WTC11 (cell line): ENCODE data around the gene GPR162. TPM values are rescaled to one million over a fixed set of nuclear protein-coding genes. Genes with fewer than 3 reads are reported as not detected.

Experiments
- ATAC-seq: fragments of 200-7000 bp; cut with Tn5 transposase; 2 replicates; pipeline ENCODE4 v1.10.0; 2021; ENCODE audit warnings: mild to moderate bottlenecking, moderate library complexity
- CTCF ChIA-PET: fragments of 300-600 bp; sonication (Branson Sonifier 250); formaldehyde crosslinking; loops from one replicate; lab custom pipeline; 2021; ENCODE audit warnings: antibody characterized with exemption; lab: Charles Lee
- POLR2A ChIA-PET: fragments of 350-600 bp; sonication (Branson Sonifier 250); formaldehyde crosslinking; loops from one replicate; lab custom pipeline; 2021; ENCODE audit warnings: antibody characterized with exemption; lab: Charles Lee
- DNase-seq: peaks from one replicate; pipeline ENCODE4 v3.0.0; 2021; ENCODE audit warnings: low spot score
- H3K27ac Mint-ChIP-seq: 2 replicates; pipeline ENCODE4 v1.8.0; 2021; ENCODE audit warnings: mixed read lengths
- H3K27me3 Mint-ChIP-seq: 2 replicates; pipeline ENCODE4 v1.8.0; 2021; ENCODE audit warnings: low read depth, mild to moderate bottlenecking, moderate library complexity, mixed read lengths
- H3K36me3 Mint-ChIP-seq: 2 replicates; pipeline ENCODE4 v1.8.0; 2021; ENCODE audit warnings: mixed read lengths
- H3K4me1 Mint-ChIP-seq: 2 replicates; pipeline ENCODE4 v1.8.0; 2022; ENCODE audit warnings: mixed read lengths
- H3K4me3 Mint-ChIP-seq: 2 replicates; pipeline ENCODE4 v1.8.0; 2021; ENCODE audit warnings: mild to moderate bottlenecking, moderate library complexity, mixed read lengths
- H3K9me3 Mint-ChIP-seq: 2 replicates; pipeline ENCODE4 v1.8.0; 2021; ENCODE audit warnings: mixed read lengths
- CREB1 ChIP-seq: sonication (generic); formaldehyde crosslinking; IDR thresholded peaks from 2 replicates; pipeline ENCODE4 v1.8.0; 2023; ENCODE audit warnings: mild to moderate bottlenecking, missing genetic modification reagents
- ELF4 ChIP-seq: sonication (generic); formaldehyde crosslinking; IDR thresholded peaks from 2 replicates; pipeline ENCODE4 v1.8.1; 2022; ENCODE audit warnings: low read depth, mild to moderate bottlenecking, moderate library complexity, missing genetic modification reagents
- ETV6 ChIP-seq: sonication (generic); formaldehyde crosslinking; IDR thresholded peaks from 2 replicates; pipeline ENCODE4 v1.8.1; 2022; ENCODE audit warnings: mild to moderate bottlenecking, missing genetic modification reagents
- FOXK1 ChIP-seq: sonication (generic); formaldehyde crosslinking; IDR thresholded peaks from 2 replicates; pipeline ENCODE4 v1.8.0; 2022; ENCODE audit warnings: mild to moderate bottlenecking, moderate library complexity, missing genetic modification reagents
- GABPB1 ChIP-seq: sonication (generic); formaldehyde crosslinking; IDR thresholded peaks from 2 replicates; pipeline ENCODE4 v1.8.1; 2023; ENCODE audit warnings: mild to moderate bottlenecking, missing genetic modification reagents
- HMGA2 ChIP-seq: fragments of 250-450 bp; sonication (Bioruptor Pico); IDR thresholded peaks from 2 replicates; pipeline ENCODE4 v1.4.0; 2021; ENCODE audit warnings: mild to moderate bottlenecking, moderate library complexity
- IRF2 ChIP-seq: sonication (generic); formaldehyde crosslinking; IDR thresholded peaks from 2 replicates; pipeline ENCODE4 v1.8.0; 2022; ENCODE audit warnings: low read depth, missing genetic modification reagents, borderline replicate concordance
- JUN ChIP-seq: sonication (generic); formaldehyde crosslinking; IDR thresholded peaks from 2 replicates; pipeline ENCODE4 v1.8.0; 2023; ENCODE audit warnings: mild to moderate bottlenecking, missing genetic modification reagents
- KAT7 ChIP-seq: sonication (generic); formaldehyde crosslinking; IDR thresholded peaks from 2 replicates; pipeline ENCODE4 v1.8.1; 2023; ENCODE audit warnings: missing genetic modification reagents, mild to moderate bottlenecking, borderline replicate concordance
- MXD4 ChIP-seq: fragments of 250-450 bp; sonication (Bioruptor Pico); IDR thresholded peaks from 2 replicates; pipeline ENCODE4 v1.8.0; 2021; ENCODE audit warnings: mild to moderate bottlenecking, moderate library complexity, borderline replicate concordance
- NR3C1 ChIP-seq: sonication (generic); formaldehyde crosslinking; conservative IDR thresholded peaks from 2 replicates; pipeline ENCODE4 v1.8.1; 2023; ENCODE audit warnings: low read depth, mild to moderate bottlenecking, missing genetic modification reagents
- OVOL2 ChIP-seq: fragments of 250-450 bp; sonication (Bioruptor Pico); IDR thresholded peaks from 2 replicates; pipeline ENCODE4 v1.9.0; 2021; ENCODE audit warnings: mild to moderate bottlenecking, borderline replicate concordance
- RELA ChIP-seq: sonication (generic); formaldehyde crosslinking; IDR thresholded peaks from 2 replicates; pipeline ENCODE4 v1.8.1; 2022; ENCODE audit warnings: missing genetic modification reagents, mild to moderate bottlenecking, borderline replicate concordance
- SOX15 ChIP-seq: fragments of 250-450 bp; sonication (Bioruptor Pico); IDR thresholded peaks from 2 replicates; pipeline ENCODE4 v1.9.0; 2021; ENCODE audit warnings: mild to moderate bottlenecking
- TCF7 ChIP-seq: sonication (generic); formaldehyde crosslinking; IDR thresholded peaks from 2 replicates; pipeline ENCODE4 v1.8.0; 2022; ENCODE audit warnings: mild to moderate bottlenecking, low read depth, missing genetic modification reagents, moderate library complexity
- TP53 ChIP-seq: sonication (generic); formaldehyde crosslinking; IDR thresholded peaks from 2 replicates; pipeline ENCODE4 v1.8.1; 2023; ENCODE audit warnings: mild to moderate bottlenecking, missing genetic modification reagents
- USF2 ChIP-seq: sonication (generic); formaldehyde crosslinking; IDR thresholded peaks from 2 replicates; pipeline ENCODE4 v1.8.1; 2023; ENCODE audit warnings: mild to moderate bottlenecking, missing genetic modification reagents, moderate library complexity
- ZBTB43 ChIP-seq: sonication (generic); formaldehyde crosslinking; IDR thresholded peaks from 2 replicates; pipeline ENCODE4 v1.8.1; 2023; ENCODE audit warnings: mild to moderate bottlenecking, missing genetic modification reagents
- ZMAT4 ChIP-seq: fragments of 250-450 bp; sonication (Bioruptor Pico); IDR thresholded peaks from 2 replicates; pipeline ENCODE4 v1.9.0; 2021; ENCODE audit warnings: mild to moderate bottlenecking
- ZNF219 ChIP-seq: sonication (generic); formaldehyde crosslinking; IDR thresholded peaks from 2 replicates; pipeline ENCODE4 v1.8.0; 2023; ENCODE audit warnings: missing genetic modification reagents, mild to moderate bottlenecking, borderline replicate concordance
- ZNF232 ChIP-seq: sonication (generic); formaldehyde crosslinking; IDR thresholded peaks from 2 replicates; pipeline ENCODE4 v1.8.0; 2022; ENCODE audit warnings: mild to moderate bottlenecking, missing genetic modification reagents
- total RNA-seq: library from RNA; stranded (reverse); gene quantifications from 3 replicates; pipeline ENCODE4 v1.2.3, GENCODE V29; 2021
- TF ChIP-seq, protein P1 (sequence below): fragments of 250-450 bp; sonication (Bioruptor Pico); IDR thresholded peaks from 2 replicates; pipeline ENCODE4 v1.8.0; 2021; ENCODE audit warnings: mild to moderate bottlenecking
- TF ChIP-seq, protein P2 (sequence below): fragments of 250-450 bp; sonication (Bioruptor Pico); IDR thresholded peaks from 2 replicates; pipeline ENCODE4 v1.9.0; 2021; ENCODE audit warnings: moderate library complexity, mild to moderate bottlenecking, inconsistent platforms, borderline replicate concordance
- TF ChIP-seq, protein P3 (sequence below): sonication (generic); formaldehyde crosslinking; IDR thresholded peaks from 2 replicates; pipeline ENCODE4 v1.8.0; 2022; ENCODE audit warnings: mild to moderate bottlenecking, missing genetic modification reagents

GPR162 gene
- total RNA-seq, 1 experiment from 2014 or later = 7.3 TPM

- peaks cover 28% of the 10 kb centered on the region for H3K4me1 Mint-ChIP-seq
- ChIA-PET CTCF (interaction anchor here (0.7 to 8.9 kb wide), 5 partner anchors 10 to 276 kb away, joined by 3 to 110 read pairs (median 3); partner anchors contain the start of genes GPR162, IFFO1, LAG3 and PTMS), POLR2A (no interaction called here)
- peaks cover 45% of the 10 kb centered on the region for H3K36me3 Mint-ChIP-seq
- H3K9me3 Mint-ChIP-seq = no peaks in the 10 kb centered on the region
- TF ChIP-seq, protein P1, sequence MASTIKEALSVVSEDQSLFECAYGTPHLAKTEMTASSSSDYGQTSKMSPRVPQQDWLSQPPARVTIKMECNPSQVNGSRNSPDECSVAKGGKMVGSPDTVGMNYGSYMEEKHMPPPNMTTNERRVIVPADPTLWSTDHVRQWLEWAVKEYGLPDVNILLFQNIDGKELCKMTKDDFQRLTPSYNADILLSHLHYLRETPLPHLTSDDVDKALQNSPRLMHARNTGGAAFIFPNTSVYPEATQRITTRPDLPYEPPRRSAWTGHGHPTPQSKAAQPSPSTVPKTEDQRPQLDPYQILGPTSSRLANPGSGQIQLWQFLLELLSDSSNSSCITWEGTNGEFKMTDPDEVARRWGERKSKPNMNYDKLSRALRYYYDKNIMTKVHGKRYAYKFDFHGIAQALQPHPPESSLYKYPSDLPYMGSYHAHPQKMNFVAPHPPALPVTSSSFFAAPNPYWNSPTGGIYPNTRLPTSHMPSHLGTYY (CRISPR knock-in tag) = no peak
- TF ChIP-seq USF2 (no peak), ZMAT4 (CRISPR knock-in tag) (no peak)
- H3K4me3 Mint-ChIP-seq = no peak overlapping the region
- peak overlapping the region; percentile 20; the same call in 1 of the 2 replicates for H3K27ac Mint-ChIP-seq
- peaks cover 5% of the 10 kb centered on the region for H3K27me3 Mint-ChIP-seq
- DNase-seq = no peak
- ATAC-seq = no peak
Observed at GRCh38 chr12:6831450-6831995, 9.9 kb downstream of the GPR162 start.

DNA sequence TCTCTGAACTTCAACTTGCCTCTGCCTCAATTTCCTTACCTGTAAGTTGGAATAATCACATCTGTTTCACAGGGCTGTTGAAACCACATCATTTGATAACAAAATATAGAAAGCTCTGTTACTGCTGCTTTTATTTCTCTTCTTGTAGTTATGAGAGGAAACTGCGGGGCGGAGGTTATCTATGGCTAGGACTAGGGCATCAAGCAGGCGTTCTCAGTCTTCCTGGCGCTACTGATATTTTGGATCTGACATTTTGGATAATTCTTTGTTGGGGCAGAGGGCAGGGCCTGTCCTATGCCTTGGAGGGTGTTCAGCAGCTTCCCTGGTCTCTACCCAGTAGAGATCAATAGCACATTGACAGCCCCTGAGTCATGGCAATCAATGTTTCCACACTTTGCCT, 10.5 kb downstream of the GPR162 start:
- CTCF ChIA-PET = interaction anchor here (1.0 to 8.9 kb wide), 3 partner anchors 62 to 78 kb away, joined by 3 to 110 read pairs (median 46); partner anchors contain the start of genes LAG3, MLF2 and PTMS
- POLR2A ChIA-PET = no interaction called here

DNA sequence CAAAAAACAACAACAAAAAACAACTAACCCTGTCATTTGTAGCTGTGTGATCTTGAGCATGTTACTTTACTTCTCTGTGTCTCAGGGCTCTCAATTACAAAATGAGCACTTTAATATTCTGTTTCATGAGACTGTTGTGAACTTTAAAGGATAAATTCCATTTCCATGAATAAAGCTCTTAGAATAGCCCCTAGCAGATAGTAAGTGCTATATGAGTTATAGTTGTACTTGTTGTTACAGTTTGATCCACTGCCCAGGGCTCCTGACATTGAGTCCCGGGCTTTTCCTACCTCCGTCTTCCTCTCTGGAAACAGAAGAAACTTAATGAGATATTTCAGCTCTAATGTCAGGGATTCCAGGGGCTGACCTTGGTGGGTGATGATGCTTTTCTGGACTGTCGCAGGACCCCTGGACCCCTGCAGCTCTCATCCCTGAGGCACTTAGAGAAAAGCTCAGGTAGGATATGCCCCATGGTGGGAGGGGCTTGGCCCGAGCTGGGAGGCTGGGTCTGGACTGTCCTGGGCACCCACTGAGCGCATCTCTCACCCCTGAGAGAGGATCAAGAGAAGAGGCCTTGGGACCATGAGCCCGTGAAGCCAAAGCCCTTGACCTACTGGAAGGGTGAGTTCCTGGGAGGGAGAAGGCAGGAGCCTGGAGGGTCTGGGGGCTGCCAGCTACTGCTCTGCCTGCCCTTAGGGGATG, 11.7 kb downstream of the GPR162 start:
- Mint-ChIP-seq H3K27ac (no peak overlapping the region), H3K4me3 (no peak overlapping the region), H3K36me3 (peaks cover 51% of the 10 kb centered on the region), H3K9me3 (no peaks in the 10 kb centered on the region), H3K27me3 (no peaks in the 10 kb centered on the region), H3K4me1 (peaks cover 18% of the 10 kb centered on the region)
- ATAC-seq (no peak), DNase-seq (no peak)
- ChIA-PET CTCF (interaction anchor here (3.3 to 8.9 kb wide), 4 partner anchors 19 to 80 kb away, joined by 13 to 110 read pairs (median 50); partner anchors contain the start of genes CDCA3, LAG3, MLF2 and PTMS), POLR2A (interaction anchor here (1.5 kb wide), 1 partner anchor 16 kb away, joined by 6 read pairs; no protein-coding TSS in a partner anchor)
- TF ChIP-seq ETV6 (CRISPR knock-in tag) = no peak
- no peak for TF ChIP-seq GABPB1 (CRISPR knock-in tag)
- TF ChIP-seq, protein P2, sequence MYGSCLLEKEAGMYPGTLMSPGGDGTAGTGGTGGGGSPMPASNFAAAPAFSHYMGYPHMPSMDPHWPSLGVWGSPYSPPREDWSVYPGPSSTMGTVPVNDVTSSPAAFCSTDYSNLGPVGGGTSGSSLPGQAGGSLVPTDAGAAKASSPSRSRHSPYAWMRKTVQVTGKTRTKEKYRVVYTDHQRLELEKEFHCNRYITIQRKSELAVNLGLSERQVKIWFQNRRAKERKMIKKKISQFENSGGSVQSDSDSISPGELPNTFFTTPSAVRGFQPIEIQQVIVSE (CRISPR knock-in tag) = no peak
- no peak for TF ChIP-seq KAT7
- no peak for TF ChIP-seq HMGA2 (CRISPR knock-in tag)
- no peak for TF ChIP-seq OVOL2 (CRISPR knock-in tag)
- no peak for TF ChIP-seq MXD4 (CRISPR knock-in tag)
- TF ChIP-seq JUN (CRISPR knock-in tag) = no peak
- TF ChIP-seq ZNF232 (CRISPR knock-in tag) = no peak

More for the DNA sequence above, 10.5 kb downstream of the GPR162 start:
- ATAC-seq = no peak
- Mint-ChIP-seq H3K36me3 (peaks cover 45% of the 10 kb centered on the region), H3K27ac (no peak overlapping the region), H3K27me3 (no peaks in the 10 kb centered on the region; the same call in 1 of the 2 replicates), H3K4me3 (no peak overlapping the region), H3K9me3 (no peaks in the 10 kb centered on the region)
- no peak for DNase-seq
- no peak for TF ChIP-seq ZBTB43
- no peak for TF ChIP-seq FOXK1 (CRISPR knock-in tag)
- no peak for TF ChIP-seq SOX15
- TF ChIP-seq IRF2 (CRISPR knock-in tag) = no peak
- no peak for TF ChIP-seq ETV6 (CRISPR knock-in tag)
- no peak for TF ChIP-seq TP53
- no peak for TF ChIP-seq CREB1 (CRISPR knock-in tag)
- TF ChIP-seq RELA (CRISPR knock-in tag) = no peak
- no peak for TF ChIP-seq NR3C1 (CRISPR knock-in tag)
- no peak for TF ChIP-seq TCF7 (CRISPR knock-in tag)
- TF ChIP-seq ELF4 = no peak
- TF ChIP-seq, protein P3, sequence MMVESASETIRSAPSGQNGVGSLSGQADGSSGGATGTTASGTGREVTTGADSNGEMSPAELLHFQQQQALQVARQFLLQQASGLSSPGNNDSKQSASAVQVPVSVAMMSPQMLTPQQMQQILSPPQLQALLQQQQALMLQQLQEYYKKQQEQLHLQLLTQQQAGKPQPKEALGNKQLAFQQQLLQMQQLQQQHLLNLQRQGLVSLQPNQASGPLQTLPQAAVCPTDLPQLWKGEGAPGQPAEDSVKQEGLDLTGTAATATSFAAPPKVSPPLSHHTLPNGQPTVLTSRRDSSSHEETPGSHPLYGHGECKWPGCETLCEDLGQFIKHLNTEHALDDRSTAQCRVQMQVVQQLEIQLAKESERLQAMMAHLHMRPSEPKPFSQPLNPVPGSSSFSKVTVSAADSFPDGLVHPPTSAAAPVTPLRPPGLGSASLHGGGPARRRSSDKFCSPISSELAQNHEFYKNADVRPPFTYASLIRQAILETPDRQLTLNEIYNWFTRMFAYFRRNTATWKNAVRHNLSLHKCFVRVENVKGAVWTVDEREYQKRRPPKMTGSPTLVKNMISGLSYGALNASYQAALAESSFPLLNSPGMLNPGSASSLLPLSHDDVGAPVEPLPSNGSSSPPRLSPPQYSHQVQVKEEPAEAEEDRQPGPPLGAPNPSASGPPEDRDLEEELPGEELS (CRISPR knock-in tag) = no peak
- no peak for TF ChIP-seq OVOL2 (CRISPR knock-in tag)
- no peak for TF ChIP-seq ZNF219 (CRISPR knock-in tag)
- TF ChIP-seq, all 79 proteins: peak for 0
- H3K4me1 Mint-ChIP-seq = peaks cover 23% of the 10 kb centered on the region
